Measurements from ENCODE around the gene AWAT2. TPM values are rescaled to one million over a fixed set of nuclear protein-coding genes. Genes with fewer than 3 reads are reported as not detected.

AWAT2 gene
- total RNA-seq, 4 donors from 2014 or later = not detected

DNA sequence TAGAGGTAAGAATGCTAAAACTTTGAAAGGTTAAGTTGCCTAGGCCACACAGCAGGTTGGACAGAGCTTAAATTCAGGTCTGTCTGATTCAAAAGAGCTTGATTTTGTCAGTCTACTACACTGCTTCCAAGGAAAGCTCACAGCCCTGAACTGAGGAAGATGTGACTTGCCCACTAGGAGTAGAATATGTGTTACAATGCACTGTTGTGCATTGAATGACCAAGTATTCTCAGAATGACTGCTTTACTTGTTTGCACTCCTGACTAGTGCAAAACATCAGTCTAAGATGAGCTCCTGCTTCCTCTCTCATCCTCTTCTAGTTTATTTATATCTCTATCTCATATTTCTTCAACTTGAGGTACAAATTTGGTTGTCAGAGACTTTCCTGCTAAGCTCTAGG lies 56.2 kb downstream of the AWAT2 start:
- Histone ChIP-seq H3K9me3 (no peaks in the 10 kb centered on the region), H3K27me3 (peaks cover 0 to 4% of the 10 kb centered on the region in 2 donors), H3K36me3 (no peaks in the 10 kb centered on the region), H3K4me3 (no peak overlapping the region), H3K27ac (no peak overlapping the region), H3K4me1 (no peaks in the 10 kb centered on the region)
- TF ChIP-seq POLR2A (IDR thresholded peaks at IDR 0.05) = no peak
- TF ChIP-seq, protein P1, sequence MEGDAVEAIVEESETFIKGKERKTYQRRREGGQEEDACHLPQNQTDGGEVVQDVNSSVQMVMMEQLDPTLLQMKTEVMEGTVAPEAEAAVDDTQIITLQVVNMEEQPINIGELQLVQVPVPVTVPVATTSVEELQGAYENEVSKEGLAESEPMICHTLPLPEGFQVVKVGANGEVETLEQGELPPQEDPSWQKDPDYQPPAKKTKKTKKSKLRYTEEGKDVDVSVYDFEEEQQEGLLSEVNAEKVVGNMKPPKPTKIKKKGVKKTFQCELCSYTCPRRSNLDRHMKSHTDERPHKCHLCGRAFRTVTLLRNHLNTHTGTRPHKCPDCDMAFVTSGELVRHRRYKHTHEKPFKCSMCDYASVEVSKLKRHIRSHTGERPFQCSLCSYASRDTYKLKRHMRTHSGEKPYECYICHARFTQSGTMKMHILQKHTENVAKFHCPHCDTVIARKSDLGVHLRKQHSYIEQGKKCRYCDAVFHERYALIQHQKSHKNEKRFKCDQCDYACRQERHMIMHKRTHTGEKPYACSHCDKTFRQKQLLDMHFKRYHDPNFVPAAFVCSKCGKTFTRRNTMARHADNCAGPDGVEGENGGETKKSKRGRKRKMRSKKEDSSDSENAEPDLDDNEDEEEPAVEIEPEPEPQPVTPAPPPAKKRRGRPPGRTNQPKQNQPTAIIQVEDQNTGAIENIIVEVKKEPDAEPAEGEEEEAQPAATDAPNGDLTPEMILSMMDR (IDR thresholded peaks at IDR 0.05) = no peak
- intact Hi-C loops (cut with DNase I; ENCODE audit: low total_unique reads) = no loop called here
- DNase-seq = no peak

DNA sequence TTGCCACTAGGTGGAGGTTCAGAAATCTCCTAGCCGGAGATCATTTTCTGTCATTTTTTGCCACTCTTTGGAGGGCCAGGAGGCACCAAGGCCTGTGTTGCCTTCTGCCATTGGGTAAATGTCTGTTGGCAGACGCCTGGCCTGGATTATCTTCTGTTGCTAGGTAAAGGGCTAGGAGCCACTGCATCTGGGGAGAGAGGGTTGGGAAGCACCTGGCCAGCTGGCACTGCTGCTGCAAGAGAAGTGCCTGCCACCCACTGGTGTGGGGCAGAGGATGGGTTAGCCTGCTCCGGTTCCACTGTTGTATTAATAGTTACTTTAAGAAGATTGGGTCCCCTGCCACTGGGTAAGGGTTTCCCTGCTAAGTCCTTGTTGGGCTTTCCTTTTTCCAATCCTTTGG lies 58.1 kb downstream of the AWAT2 start:
- Histone ChIP-seq H3K4me3 (no peak overlapping the region), H3K36me3 (no peaks in the 10 kb centered on the region), H3K27me3 (peaks cover 0 to 4% of the 10 kb centered on the region in 2 donors), H3K27ac (no peak overlapping the region), H3K4me1 (no peaks in the 10 kb centered on the region), H3K9me3 (no peaks in the 10 kb centered on the region)
- no peak for DNase-seq
- intact Hi-C loops (cut with DNase I; ENCODE audit: low total_unique reads) = no loop called here
- TF ChIP-seq, protein P1 (IDR thresholded peaks at IDR 0.05) = no peak
- TF ChIP-seq POLR2A (IDR thresholded peaks at IDR 0.05) = no peak

Small RNAs within 50 kb of the gene (microRNA-seq; reads per million reads assigned to microRNA genes)
- 6.4 reads per million, percentile 11 among the genes with 10 or more reads in this experiment for gene MIR676 (ENCODE audit: borderline microRNAs expressed, borderline replicate concordance)

Small RNAs within 50 kb of the gene (small RNA-seq; reads per million reads assigned to genes)
- 0.30 reads per million for gene MIR676

Other genes starting within 250 kb of the AWAT2 start
- gene OTUD6A, start 12.5 kb upstream of the AWAT2 start, total RNA-seq = not detected
- 10 to 100 TPM; 33.8 to 90.4 (median 63.1) TPM for gene IGBP1, start 83.5 kb upstream of the AWAT2 start, total RNA-seq
- not detected for gene DGAT2L6, start 127.5 kb upstream of the AWAT2 start, total RNA-seq
- not detected for gene AWAT1, start 184.7 kb upstream of the AWAT2 start, total RNA-seq
- gene P2RY4, start 210.3 kb upstream of the AWAT2 start, total RNA-seq = under 1 TPM in 2 of 4 donors, not detected in 2; 0.41 to 0.64 TPM
- gene ARR3, start 218.4 kb upstream of the AWAT2 start, total RNA-seq = not detected
- not detected for gene RAB41, start 232.2 kb upstream of the AWAT2 start, total RNA-seq
- gene PDZD11, start 240.0 kb upstream of the AWAT2 start, total RNA-seq = 10 to 100 TPM; 16.3 to 49.2 (median 25.6) TPM
- 10 to 100 TPM in 1 of 4 donors, under 1 TPM in 1, not detected in 2; under 0.01 to 11.1 TPM for gene KIF4A, start 240.2 kb upstream of the AWAT2 start, total RNA-seq